Panc1 (cell line): ENCODE data around the gene ARHGAP6. TPM values are rescaled to one million over a fixed set of nuclear protein-coding genes. Genes with fewer than 3 reads are reported as not detected.

Source experiments
- ATAC-seq: fragments of 200-7000 bp; cut with Tn5 transposase; 2 replicates; pipeline ENCODE4 v1.9.1; 2020; ENCODE audit warnings: mild to moderate bottlenecking, moderate library complexity
- BruUV-seq: library from RNA; stranded (reverse); fragments of 400-500 nt; replicated peaks from 2 replicates; lab custom pipeline; 2021; lab: Mats Ljungman, UMichigan
- CTCF ChIA-PET: fragments of 300-600 bp; sonication (Branson Sonifier 250); formaldehyde crosslinking; loops from one replicate; lab custom pipeline; 2022; ENCODE audit warnings: antibody characterized with exemption; lab: Charles Lee
- POLR2A ChIA-PET: fragments of 300-600 bp; sonication (Branson Sonifier 250); formaldehyde crosslinking; loops from one replicate; lab custom pipeline; 2022; ENCODE audit warnings: antibody characterized with exemption; lab: Charles Lee
- DNase-seq: peaks from one replicate; pipeline ENCODE4 v3.0.0-alpha.2; 2010; ENCODE audit warnings: low read depth, low spot score
- H3K27ac ChIP-seq: 2 replicates; pipeline ENCODE4 v1.5.1; 2011; ENCODE audit warnings: mild to moderate bottlenecking, low read length, inconsistent platforms
- H3K27me3 ChIP-seq: fragments of 200-500 bp; sonication (Bioruptor generic); 2 replicates; pipeline ENCODE4 v1.6.0; 2014; ENCODE audit warnings: low read length, inconsistent platforms; ENCODE audit not compliant: control insufficient read depth, insufficient read depth
- H3K36me3 ChIP-seq: fragments of 200-500 bp; sonication (Bioruptor generic); 2 replicates; pipeline ENCODE4 v1.5.1; 2014; ENCODE audit warnings: inconsistent platforms, mild to moderate bottlenecking, low read length, moderate library complexity; ENCODE audit not compliant: control insufficient read depth, insufficient read depth
- H3K4me1 ChIP-seq: 2 replicates; pipeline ENCODE4 v1.5.1; 2011; ENCODE audit warnings: inconsistent platforms, mild to moderate bottlenecking, low read length, moderate library complexity; ENCODE audit not compliant: control insufficient read depth, insufficient read depth
- H3K4me3 ChIP-seq, 2 experiments: 2 replicates each; pipeline ENCODE4 v1.5.1; 2011 to 2012; ENCODE audit warnings: low read depth in 2 of 2, low read length in 2 of 2, mild to moderate bottlenecking in 2 of 2, inconsistent platforms in 1 of 2, moderate library complexity in 1 of 2
- H3K9me3 ChIP-seq: fragments of 200-500 bp; sonication (Bioruptor generic); 2 replicates; pipeline ENCODE4 v1.5.1; 2014; ENCODE audit warnings: low read depth, mild to moderate bottlenecking, inconsistent platforms, low read length, moderate library complexity; ENCODE audit not compliant: control insufficient read depth, insufficient read depth
- POLR2AphosphoS5 ChIP-seq: IDR thresholded peaks from 2 replicates; pipeline ENCODE4 v1.6.1; 2012; ENCODE audit warnings: mild to moderate bottlenecking, low read depth, low read length, moderate library complexity
- REST ChIP-seq, 2 experiments: IDR thresholded peaks; 2 replicates each; pipeline ENCODE4 v1.6.1; 2011 to 2012; ENCODE audit warnings: low read depth in 2 of 2, control low read depth in 1 of 2, low read length in 1 of 2, mild to moderate bottlenecking in 1 of 2, moderate library complexity in 1 of 2; ENCODE audit not compliant: insufficient read depth in 1 of 2
- SIN3A ChIP-seq: IDR thresholded peaks from 2 replicates; pipeline ENCODE4 v1.6.1; 2012; ENCODE audit warnings: low read depth, mild to moderate bottlenecking, low read length, moderate library complexity, borderline replicate concordance; ENCODE audit not compliant: insufficient read depth
- TCF7L2 ChIP-seq: IDR thresholded peaks from 2 replicates; pipeline ENCODE4 v1.6.1; 2011; ENCODE audit warnings: mild to moderate bottlenecking, low read depth, low read length, inconsistent platforms
- in situ Hi-C: cut with HindIII; loops from 2 replicates; pipeline ENCODE4 v1.10.0; 2016; ENCODE audit warnings: low sequenced_read_pairs, low pct_unique_long_range_greater_than_20kb
- intact Hi-C: fragments of 100-400 bp; cut with micrococcal nuclease; formaldehyde crosslinking; loops from one replicate; pipeline ENCODE4 v1.10.0; 2022; ENCODE audit not compliant: unreplicated experiment
- total RNA-seq: library from RNA; stranded (reverse); gene quantifications from one replicate; pipeline ENCODE4 v1.2.1, GENCODE V29; 2021; ENCODE audit not compliant: unreplicated experiment
- TF ChIP-seq, protein P1 (sequence below): fragments of 450-650 bp; IDR thresholded peaks from 2 replicates; pipeline ENCODE4 v1.5.1; 2017; ENCODE audit warnings: mild to moderate bottlenecking

ARHGAP6 gene
- total RNA-seq, 1 experiment from 2014 or later, result 0.13 TPM

- ChIA-PET POLR2A (no interaction called here), CTCF (no interaction called here)
- Histone ChIP-seq H3K36me3 (no peaks in the 10 kb centered on the region), H3K9me3 (no peaks in the 10 kb centered on the region), H3K27ac (no peak overlapping the region), H3K27me3 (no peaks in the 10 kb centered on the region), H3K4me1 (no peaks in the 10 kb centered on the region), H3K4me3 (no peak overlapping the region)
- no TSS peak for BruUV-seq
- no peak for ATAC-seq
- intact Hi-C loops (no loop called here), in situ Hi-C loops (no loop called here)
- DNase-seq, result no peak
- TF ChIP-seq, protein P1, sequence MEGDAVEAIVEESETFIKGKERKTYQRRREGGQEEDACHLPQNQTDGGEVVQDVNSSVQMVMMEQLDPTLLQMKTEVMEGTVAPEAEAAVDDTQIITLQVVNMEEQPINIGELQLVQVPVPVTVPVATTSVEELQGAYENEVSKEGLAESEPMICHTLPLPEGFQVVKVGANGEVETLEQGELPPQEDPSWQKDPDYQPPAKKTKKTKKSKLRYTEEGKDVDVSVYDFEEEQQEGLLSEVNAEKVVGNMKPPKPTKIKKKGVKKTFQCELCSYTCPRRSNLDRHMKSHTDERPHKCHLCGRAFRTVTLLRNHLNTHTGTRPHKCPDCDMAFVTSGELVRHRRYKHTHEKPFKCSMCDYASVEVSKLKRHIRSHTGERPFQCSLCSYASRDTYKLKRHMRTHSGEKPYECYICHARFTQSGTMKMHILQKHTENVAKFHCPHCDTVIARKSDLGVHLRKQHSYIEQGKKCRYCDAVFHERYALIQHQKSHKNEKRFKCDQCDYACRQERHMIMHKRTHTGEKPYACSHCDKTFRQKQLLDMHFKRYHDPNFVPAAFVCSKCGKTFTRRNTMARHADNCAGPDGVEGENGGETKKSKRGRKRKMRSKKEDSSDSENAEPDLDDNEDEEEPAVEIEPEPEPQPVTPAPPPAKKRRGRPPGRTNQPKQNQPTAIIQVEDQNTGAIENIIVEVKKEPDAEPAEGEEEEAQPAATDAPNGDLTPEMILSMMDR, result no peak
- no peak for TF ChIP-seq POLR2AphosphoS5
- no peak for TF ChIP-seq SIN3A
- no peak for TF ChIP-seq REST (IDR thresholded peaks at IDR 0.05; ENCODE audit: insufficient read depth in 1 of 2, low read depth in 2 of 2, low read length in 1 of 2)
- no peak for TF ChIP-seq TCF7L2
Observed at GRCh38 chrX:11446949-11447348, 218.8 kb downstream of the ARHGAP6 start.

- CTCF ChIA-PET, result no interaction called here
- POLR2A ChIA-PET, result no interaction called here
- Histone ChIP-seq H3K27ac (no peak overlapping the region), H3K27me3 (no peaks in the 10 kb centered on the region), H3K36me3 (no peaks in the 10 kb centered on the region), H3K4me3 (no peak overlapping the region), H3K4me1 (no peaks in the 10 kb centered on the region), H3K9me3 (no peaks in the 10 kb centered on the region)
- no peak for DNase-seq
- intact Hi-C loops (no loop called here), in situ Hi-C loops (no loop called here)
- no peak for TF ChIP-seq REST (IDR thresholded peaks at IDR 0.05; ENCODE audit: insufficient read depth in 1 of 2, low read depth in 2 of 2, low read length in 1 of 2)
- no peak for TF ChIP-seq POLR2AphosphoS5
- TF ChIP-seq SIN3A, result no peak
- TF ChIP-seq, protein P1, result no peak
- no peak for TF ChIP-seq TCF7L2
- BruUV-seq, result no TSS peak
- ATAC-seq, result no peak
Observed at GRCh38 chrX:11446336-11446735, 219.4 kb downstream of the ARHGAP6 start.
